MM.1S (cell line): ENCODE measurements around the gene HDLBP.

Source experiments
- DNase-seq: peaks from one replicate; pipeline ENCODE4 v3.0.0-alpha.2; 2015
- H2AFZ ChIP-seq: fragments of 300-600 bp; sonication (generic); 2 replicates; pipeline ENCODE4 v1.6.0; 2016; ENCODE audit warnings: antibody characterized with exemption, low read length
- H3F3A ChIP-seq: fragments of 300-600 bp; sonication (generic); 2 replicates; pipeline ENCODE4 v1.6.1; 2016; ENCODE audit warnings: mild to moderate bottlenecking, antibody characterized with exemption, low read length, moderate library complexity, mixed read lengths; ENCODE audit not compliant: insufficient read depth
- H3K27ac ChIP-seq: fragments of 300-600 bp; sonication (generic); 2 replicates; pipeline ENCODE4 v1.5.1; 2016; ENCODE audit warnings: mild to moderate bottlenecking, low read length
- H3K27me3 ChIP-seq: fragments of 300-600 bp; sonication (generic); replicated peaks from 2 replicates; pipeline ENCODE4 v1.6.0; 2016; ENCODE audit warnings: low read length; ENCODE audit not compliant: insufficient read depth
- H3K36me3 ChIP-seq: fragments of 300-600 bp; sonication (generic); replicated peaks from 2 replicates; pipeline ENCODE4 v1.6.1; 2016; ENCODE audit warnings: mild to moderate bottlenecking, low read length, mixed read lengths; ENCODE audit not compliant: insufficient read depth
- H3K4me1 ChIP-seq: fragments of 300-600 bp; sonication (generic); 2 replicates; pipeline ENCODE4 v1.6.1; 2016; ENCODE audit warnings: low read length, mixed read lengths
- H3K4me2 ChIP-seq: fragments of 300-600 bp; sonication (generic); 2 replicates; pipeline ENCODE4 v1.6.0; 2016; ENCODE audit warnings: low read depth, low read length
- H3K4me3 ChIP-seq: fragments of 300-600 bp; sonication (generic); 2 replicates; pipeline ENCODE4 v1.5.1; 2016; ENCODE audit warnings: low read length, mixed read lengths
- H3K79me2 ChIP-seq: fragments of 300-600 bp; sonication (generic); 2 replicates; pipeline ENCODE4 v1.6.1; 2016; ENCODE audit warnings: mixed run types, low read length, mixed read lengths
- H3K9ac ChIP-seq: fragments of 300-600 bp; sonication (generic); 2 replicates; pipeline ENCODE4 v1.6.1; 2016; ENCODE audit warnings: low read length, mixed read lengths
- H3K9me2 ChIP-seq: fragments of 300-600 bp; sonication (generic); replicated peaks from 2 replicates; pipeline ENCODE4 v1.6.1; 2016; ENCODE audit warnings: mild to moderate bottlenecking, low read length, mixed read lengths; ENCODE audit not compliant: insufficient read depth
- H3K9me3 ChIP-seq: fragments of 300-600 bp; sonication (generic); replicated peaks from 2 replicates; pipeline ENCODE4 v1.6.1; 2016; ENCODE audit warnings: mild to moderate bottlenecking, low read length, mixed read lengths; ENCODE audit not compliant: insufficient read depth
- H4K20me1 ChIP-seq: fragments of 300-600 bp; sonication (generic); 2 replicates; pipeline ENCODE4 v1.6.1; 2016; ENCODE audit warnings: mild to moderate bottlenecking, low read length, moderate library complexity, mixed read lengths; ENCODE audit not compliant: insufficient read depth
- EZH2 ChIP-seq: fragments of 300-600 bp; sonication (generic); optimal IDR thresholded peaks from 2 replicates; pipeline ENCODE3; 2017; ENCODE audit warnings: low read depth, mild to moderate bottlenecking, antibody characterized with exemption, low read length, mixed read lengths
- EZH2phosphoT487 ChIP-seq: fragments of 300-600 bp; sonication (generic); IDR thresholded peaks from 2 replicates; pipeline ENCODE4 v1.6.1; 2018; ENCODE audit warnings: antibody characterized with exemption, low read length
- TF ChIP-seq, protein P1 (sequence below): fragments of 300-600 bp; sonication (generic); IDR thresholded peaks from 2 replicates; pipeline ENCODE4 v1.5.1; 2016; ENCODE audit warnings: antibody characterized with exemption, low read length, mixed read lengths

The HDLBP gene

DNA sequence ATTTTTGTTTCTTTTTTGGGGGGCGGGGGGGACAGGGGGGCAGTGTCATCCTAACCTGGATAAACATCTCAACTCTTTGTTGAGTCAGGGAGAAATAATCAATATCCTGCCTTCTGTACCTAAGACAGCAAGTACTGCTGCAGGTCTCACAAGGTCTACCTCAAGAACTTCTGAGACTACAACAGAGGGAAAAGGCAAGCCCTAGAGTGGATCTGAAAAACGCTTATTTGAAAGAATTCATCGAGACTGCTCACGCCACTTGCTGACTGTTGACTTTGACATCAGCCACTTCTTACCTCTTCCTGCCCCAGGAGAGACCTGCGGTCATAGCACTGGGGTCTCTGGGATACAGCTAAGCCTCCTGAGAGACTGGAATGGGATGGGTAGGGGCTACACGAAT lies 8.4 kb downstream of the HDLBP start:
- H3K9ac ChIP-seq: peak overlapping the region; percentile 25; the same call in 1 of the 2 replicates
- peaks cover 35% of the 10 kb centered on the region for H3F3A ChIP-seq
- DNase-seq: peak; percentile 76
- H3K4me3 ChIP-seq: no peak overlapping the region
- no peak overlapping the region for H2AFZ ChIP-seq
- no peaks in the 10 kb centered on the region for H3K27me3 ChIP-seq
- H4K20me1 ChIP-seq: no peaks in the 10 kb centered on the region
- TF ChIP-seq EZH2phosphoT487 (no peak), EZH2 (no peak)
- TF ChIP-seq, protein P1, sequence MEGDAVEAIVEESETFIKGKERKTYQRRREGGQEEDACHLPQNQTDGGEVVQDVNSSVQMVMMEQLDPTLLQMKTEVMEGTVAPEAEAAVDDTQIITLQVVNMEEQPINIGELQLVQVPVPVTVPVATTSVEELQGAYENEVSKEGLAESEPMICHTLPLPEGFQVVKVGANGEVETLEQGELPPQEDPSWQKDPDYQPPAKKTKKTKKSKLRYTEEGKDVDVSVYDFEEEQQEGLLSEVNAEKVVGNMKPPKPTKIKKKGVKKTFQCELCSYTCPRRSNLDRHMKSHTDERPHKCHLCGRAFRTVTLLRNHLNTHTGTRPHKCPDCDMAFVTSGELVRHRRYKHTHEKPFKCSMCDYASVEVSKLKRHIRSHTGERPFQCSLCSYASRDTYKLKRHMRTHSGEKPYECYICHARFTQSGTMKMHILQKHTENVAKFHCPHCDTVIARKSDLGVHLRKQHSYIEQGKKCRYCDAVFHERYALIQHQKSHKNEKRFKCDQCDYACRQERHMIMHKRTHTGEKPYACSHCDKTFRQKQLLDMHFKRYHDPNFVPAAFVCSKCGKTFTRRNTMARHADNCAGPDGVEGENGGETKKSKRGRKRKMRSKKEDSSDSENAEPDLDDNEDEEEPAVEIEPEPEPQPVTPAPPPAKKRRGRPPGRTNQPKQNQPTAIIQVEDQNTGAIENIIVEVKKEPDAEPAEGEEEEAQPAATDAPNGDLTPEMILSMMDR: no peak
- H3K27ac ChIP-seq: peak overlapping the region; percentile 67; the same call in 1 of the 2 replicates
- peaks cover 96% of the 10 kb centered on the region for H3K79me2 ChIP-seq
- H3K4me1 ChIP-seq: peaks cover 38% of the 10 kb centered on the region
- no peaks in the 10 kb centered on the region for H3K36me3 ChIP-seq
- no peaks in the 10 kb centered on the region for H3K9me3 ChIP-seq
- peak overlapping the region; percentile 62 for H3K4me2 ChIP-seq
- no peaks in the 10 kb centered on the region for H3K9me2 ChIP-seq

DNA sequence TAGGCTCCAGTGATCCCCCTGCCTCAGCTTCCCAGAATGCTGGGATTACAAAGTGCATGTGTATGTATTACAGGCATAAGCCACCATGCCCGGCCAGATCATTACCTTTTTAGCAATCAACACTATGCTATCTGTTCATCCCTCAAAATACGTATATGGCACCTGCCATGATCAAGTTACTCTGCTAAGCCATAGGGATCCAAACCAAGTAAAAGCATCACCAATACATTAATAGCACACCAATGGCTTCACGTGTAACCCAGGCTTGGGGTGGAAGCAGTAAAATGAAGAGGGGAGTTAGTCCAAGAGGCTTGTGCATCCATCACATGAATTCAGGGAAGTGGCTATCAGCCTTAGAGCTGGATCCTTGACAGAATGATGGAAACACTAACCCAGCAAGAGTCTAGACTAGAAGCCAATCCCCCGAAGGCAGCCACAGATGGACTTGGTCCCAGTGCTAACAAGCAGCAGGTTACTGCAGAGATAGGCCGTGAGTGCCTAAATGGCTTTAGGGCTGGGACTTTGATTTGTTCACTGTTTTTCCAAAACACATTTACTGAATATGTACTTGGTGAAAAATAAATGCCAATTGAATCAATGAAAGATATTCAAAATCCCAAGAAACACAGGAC lies 11.3 kb downstream of the HDLBP start:
- H3K4me1 ChIP-seq: peaks cover 12% of the 10 kb centered on the region
- no peaks in the 10 kb centered on the region for H3K9me2 ChIP-seq
- H3K27ac ChIP-seq: no peak overlapping the region
- no peaks in the 10 kb centered on the region for H3K9me3 ChIP-seq
- H3K27me3 ChIP-seq: no peaks in the 10 kb centered on the region
- H3K4me3 ChIP-seq: no peak overlapping the region
- H3K36me3 ChIP-seq: no peaks in the 10 kb centered on the region
- H2AFZ ChIP-seq: no peak overlapping the region
- peaks cover 96% of the 10 kb centered on the region for H3K79me2 ChIP-seq
- 0 out of 2 replicates have a peak, but pooled peaks cover 2% of the 10 kb centered on the region for H4K20me1 ChIP-seq
- no peak for DNase-seq
- H3K9ac ChIP-seq: no peak overlapping the region
- H3K4me2 ChIP-seq: no peak overlapping the region
- TF ChIP-seq EZH2phosphoT487: no peak
- TF ChIP-seq, protein P1: no peak
- H3F3A ChIP-seq: peaks cover 8% of the 10 kb centered on the region

DNA sequence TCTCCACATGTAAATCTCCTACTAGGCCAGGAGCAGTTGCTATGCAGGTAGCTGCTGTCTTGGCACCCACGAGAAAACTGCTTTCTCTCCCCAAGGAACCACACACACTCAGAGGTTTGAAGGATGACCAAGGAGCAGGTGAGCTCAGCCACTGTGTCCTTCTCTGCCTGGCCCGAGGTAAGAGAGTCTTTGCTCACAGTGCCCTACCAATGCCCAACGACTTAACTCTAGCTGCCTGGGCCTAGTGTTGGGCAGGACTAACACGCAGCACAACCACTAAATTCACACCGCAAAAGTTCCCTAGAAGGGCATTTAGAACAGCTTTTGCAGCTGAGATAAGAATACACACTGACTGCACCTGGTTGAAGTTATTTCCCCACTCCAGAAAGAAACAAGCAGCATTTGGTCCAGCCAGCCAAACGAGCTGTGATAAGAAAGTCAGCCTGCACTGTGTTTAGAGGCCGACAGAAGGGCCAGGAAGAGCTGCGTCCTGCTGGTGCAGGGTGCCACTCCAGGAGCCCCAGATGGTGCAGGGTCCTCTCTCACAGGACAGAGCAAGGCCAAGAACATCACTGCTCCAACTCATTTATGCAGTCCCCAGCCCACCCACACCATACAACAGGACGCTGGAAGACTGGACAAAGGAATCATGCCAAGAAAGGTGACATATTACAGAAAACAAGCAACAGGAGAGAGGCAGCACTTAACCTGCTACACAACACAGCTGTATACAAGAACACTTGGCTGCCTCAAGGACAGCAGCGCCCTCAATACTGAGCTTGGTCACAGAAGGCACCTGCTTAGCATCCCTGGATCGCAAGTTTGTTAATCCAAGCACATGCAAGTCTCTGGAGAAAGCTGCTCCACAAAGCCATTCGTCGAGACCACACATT lies 12.5 kb downstream of the HDLBP start:
- Histone ChIP-seq H3K27ac (no peak overlapping the region), H3K4me2 (no peak overlapping the region), H3K4me3 (no peak overlapping the region), H3K9me3 (no peaks in the 10 kb centered on the region), H3K36me3 (no peaks in the 10 kb centered on the region), H3K4me1 (peaks cover 5% of the 10 kb centered on the region), H3F3A (peaks cover 6% of the 10 kb centered on the region), H3K9me2 (no peaks in the 10 kb centered on the region), H2AFZ (no peak overlapping the region), H4K20me1 (peaks cover 2% of the 10 kb centered on the region; the same call in 1 of the 2 replicates), H3K27me3 (no peaks in the 10 kb centered on the region), H3K9ac (no peak overlapping the region), H3K79me2 (peaks cover 93% of the 10 kb centered on the region)
- TF ChIP-seq, protein P1: no peak
- no peak for DNase-seq
